LHCN-M2 (cell line): ENCODE measurements around the gene TTF2. TPM values are rescaled to one million over a fixed set of nuclear protein-coding genes. Genes with fewer than 3 reads are reported as not detected.

Source experiments
- DNase-seq: peaks from one replicate; pipeline ENCODE4 v3.0.0-alpha.2; 2012; ENCODE audit warnings: low read depth
- total RNA-seq: library from RNA; depleted of rRNA; stranded (reverse); fragments of >200 nt; gene quantifications from 2 replicates; pipeline ENCODE4 v1.2.3, GENCODE V29; 2014

Gene TTF2
- total RNA-seq, 1 experiment from 2014 or later, result 26.2 TPM

GRCh38 chr1:117120774-117121588, 60.9 kb downstream of the TTF2 start:
- DNase-seq, result no peak

- peak; percentile 95 for DNase-seq
Observed at GRCh38 chr1:117121589-117122329, 61.6 kb downstream of the TTF2 start, which contains the start of gene TRIM45. Gene TRIM45, minus strand, starts transcription at chr1:117121749. Its CDS starts 548 bp downstream, at chr1:117121201.

GRCh38 chr1:117122330-117123025, 62.4 kb downstream of the TTF2 start:
- DNase-seq, result peak; percentile 16

- DNase-seq, result no peak
Observed at GRCh38 chr1:117123274-117123673, 63.1 kb downstream of the TTF2 start.

- DNase-seq, result no peak
Observed at GRCh38 chr1:117124661-117125060, 64.5 kb downstream of the TTF2 start.

- DNase-seq, result no peak
Observed at GRCh38 chr1:117127795-117128194, 67.7 kb downstream of the TTF2 start.

GRCh38 chr1:117128323-117129079, 68.4 kb downstream of the TTF2 start:
- DNase-seq, result peak; percentile 62

GRCh38 chr1:117130526-117130925, 70.4 kb downstream of the TTF2 start:
- DNase-seq, result no peak

- no peak for DNase-seq
Observed at GRCh38 chr1:117135329-117135728, 75.2 kb downstream of the TTF2 start.

GRCh38 chr1:117136749-117137148, 76.6 kb downstream of the TTF2 start:
- DNase-seq, result no peak

- no peak for DNase-seq
Observed at GRCh38 chr1:117137281-117137855, 77.2 kb downstream of the TTF2 start.

- DNase-seq, result no peak
Observed at GRCh38 chr1:117138106-117138505, 78.0 kb downstream of the TTF2 start.

GRCh38 chr1:117138561-117138960, 78.4 kb downstream of the TTF2 start:
- no peak for DNase-seq

GRCh38 chr1:117142200-117142599, 82.1 kb downstream of the TTF2 start:
- DNase-seq, result no peak

GRCh38 chr1:117143172-117143571, 83.0 kb downstream of the TTF2 start:
- no peak for DNase-seq

GRCh38 chr1:117143871-117144270, 83.7 kb downstream of the TTF2 start:
- DNase-seq, result no peak

GRCh38 chr1:117146072-117146471, 85.9 kb downstream of the TTF2 start:
- DNase-seq, result peak; percentile 17

GRCh38 chr1:117146575-117147340, 86.6 kb downstream of the TTF2 start:
- peak; percentile 89 for DNase-seq

GRCh38 chr1:117147341-117147831, 87.3 kb downstream of the TTF2 start:
- DNase-seq, result no peak
